NCI-H82 treated with DMSO at 0.1 percent for 48 hours (cell line): ENCODE results near the gene PLEKHG5.

Experiments used
- DNase-seq: peaks from one replicate; lab custom pipeline; 2025; ENCODE audit not compliant: unreplicated experiment; lab: John Stamatoyannopoulos, UW

PLEKHG5 gene

GRCh38 chr1:6511056-6511455 is 19.6 kb upstream of the PLEKHG5 start:
- no peak for DNase-seq

- no peak for DNase-seq
Measured at GRCh38 chr1:6510493-6510892, 19.0 kb upstream of the PLEKHG5 start.

- no peak for DNase-seq
Measured at GRCh38 chr1:6509919-6510291, 18.4 kb upstream of the PLEKHG5 start.

GRCh38 chr1:6509220-6509918 is 17.9 kb upstream of the PLEKHG5 start:
- DNase-seq, result no peak

- DNase-seq, result no peak
Measured at GRCh38 chr1:6508816-6509189, 17.3 kb upstream of the PLEKHG5 start.

- DNase-seq, result no peak
Measured at GRCh38 chr1:6508154-6508815, 16.8 kb upstream of the PLEKHG5 start.

- DNase-seq, result no peak
Measured at GRCh38 chr1:6507461-6507911, 16.0 kb upstream of the PLEKHG5 start.

- no peak for DNase-seq
Measured at GRCh38 chr1:6507037-6507428, 15.6 kb upstream of the PLEKHG5 start.

- no peak for DNase-seq
Measured at GRCh38 chr1:6506210-6507036, 15.0 kb upstream of the PLEKHG5 start.

GRCh38 chr1:6505367-6506209 is 14.1 kb upstream of the PLEKHG5 start:
- no peak for DNase-seq

- no peak for DNase-seq
Measured at GRCh38 chr1:6504887-6505286, 13.4 kb upstream of the PLEKHG5 start.

GRCh38 chr1:6503884-6504602 is 12.6 kb upstream of the PLEKHG5 start:
- no peak for DNase-seq

GRCh38 chr1:6502000-6502891 is 10.8 kb upstream of the PLEKHG5 start:
- DNase-seq, result no peak

GRCh38 chr1:6501279-6501813 is 9.9 kb upstream of the PLEKHG5 start:
- DNase-seq, result no peak

GRCh38 chr1:6500544-6501278 is 9.2 kb upstream of the PLEKHG5 start:
- no peak for DNase-seq

- no peak for DNase-seq
Measured at GRCh38 chr1:6499296-6499695, 7.8 kb upstream of the PLEKHG5 start.

GRCh38 chr1:6498576-6499111 is 7.2 kb upstream of the PLEKHG5 start:
- no peak for DNase-seq

- DNase-seq, result no peak
Measured at GRCh38 chr1:6497867-6498575, 6.6 kb upstream of the PLEKHG5 start.
